Natural killer cell (primary cell): ENCODE results near the gene SPINDOC. TPM values are rescaled to one million over a fixed set of nuclear protein-coding genes. Genes with fewer than 3 reads are reported as not detected.

Source experiments
- ATAC-seq, 3 donors: fragments of 150-1000 bp in 2 of 3; fragments of 200-7000 bp in 1 of 3; cut with Tn5 transposase; 1 replicate in 1 of 3; 2 replicates in 2 of 3; pipeline ENCODE4 v1.10.0; 2021; ENCODE audit warnings: mild to moderate bottlenecking in 2 of 3, moderate library complexity in 2 of 3
- DNase-seq, 2 donors: peaks; one replicate each; pipeline versions ENCODE4 v3.0.0 to v3.0.0-alpha.2; 2013 to 2021; ENCODE audit warnings: mixed read lengths in 1 of 2
- H3K27ac ChIP-seq: one replicate; pipeline ENCODE4 v1.5.1; 2013; ENCODE audit warnings: mild to moderate bottlenecking, low read length
- H3K27me3 ChIP-seq: one replicate; pipeline ENCODE4 v1.6.1; 2013; ENCODE audit warnings: low read length; ENCODE audit not compliant: control insufficient read depth, insufficient read depth
- H3K36me3 ChIP-seq: one replicate; pipeline ENCODE4 v1.6.1; 2013; ENCODE audit warnings: low read length; ENCODE audit not compliant: control insufficient read depth, insufficient read depth
- H3K4me1 ChIP-seq: one replicate; pipeline ENCODE4 v1.6.1; 2013; ENCODE audit warnings: low read length; ENCODE audit not compliant: control insufficient read depth, insufficient read depth
- H3K4me3 ChIP-seq: one replicate; pipeline ENCODE4 v1.5.1; 2013; ENCODE audit warnings: low read length
- H3K9me3 ChIP-seq: one replicate; pipeline ENCODE4 v1.6.1; 2013; ENCODE audit warnings: low read length; ENCODE audit not compliant: control insufficient read depth, insufficient read depth
- H3K27ac Mint-ChIP-seq, 2 donors: one replicate each; pipeline ENCODE4 v1.8.0; 2022; ENCODE audit warnings: mild to moderate bottlenecking in 2 of 2, mixed read lengths in 2 of 2, moderate library complexity in 1 of 2
- H3K27me3 Mint-ChIP-seq, 2 donors: one replicate each; pipeline ENCODE4 v1.8.0; 2022; ENCODE audit warnings: low read depth in 2 of 2, mixed read lengths in 2 of 2
- H3K36me3 Mint-ChIP-seq: one replicate; pipeline ENCODE4 v1.8.0; 2022; ENCODE audit warnings: mixed read lengths
- H3K4me1 Mint-ChIP-seq, 2 donors: one replicate each; pipeline ENCODE4 v1.8.0; 2022; ENCODE audit warnings: mixed read lengths in 2 of 2
- H3K4me3 Mint-ChIP-seq: one replicate; pipeline ENCODE4 v1.8.0; 2022; ENCODE audit warnings: mild to moderate bottlenecking, moderate library complexity, mixed read lengths
- H3K9me3 Mint-ChIP-seq, 2 donors: one replicate each; pipeline ENCODE4 v1.8.0; 2022; ENCODE audit warnings: mixed read lengths in 2 of 2
- CTCF ChIP-seq: fragments of 200-600 bp; IDR thresholded peaks from one replicate; pipeline ENCODE4 v1.8.0; 2022; ENCODE audit warnings: antibody characterized with exemption
- WGBS: methylation state at CpG from one replicate; pipeline ENCODE4 v1.1.7; 2013; ENCODE audit warnings: missing lambda C conversion rate; ENCODE audit not compliant: insufficient coverage; 5-methylcytosine and 5-hydroxymethylcytosine counted together
- intact Hi-C: fragments of 100-400 bp; cut with micrococcal nuclease; formaldehyde crosslinking; loops from one replicate; pipeline ENCODE4 v1.14.2; 2022
- total RNA-seq, 4 donors: library from RNA; stranded (reverse); fragments of 120-200 nt in 1 of 4; gene quantifications; one replicate each; pipeline versions ENCODE4 v1.2.3 to v1.2.4, GENCODE V29; 2013 to 2022

Gene SPINDOC
- total RNA-seq, 3 donors from 2014 or later (not counting 1 experiment from before 2014, with no cell fraction given), result 15.6 to 25.3 (median 21.1) TPM

GRCh38 chr11:63767267-63767564 is 46.0 kb upstream of the SPINDOC start:
- H3K4me3 Mint-ChIP-seq, result peak overlapping the region; percentile 98
- H3K4me3 ChIP-seq, result peak overlapping the region; percentile 83
- ATAC-seq (no peak), DNase-seq (no peak)
- H3K36me3 Mint-ChIP-seq, result no peaks in the 10 kb centered on the region
- H3K27me3 ChIP-seq, result peaks cover 12% of the 10 kb centered on the region
- intact Hi-C loops, result loop anchor here (1.0 to 5.0 kb wide), 2 partner anchors 180 to 381 kb away; no protein-coding TSS in a partner anchor
- peak overlapping the region; percentile 80 to 84 for H3K27ac Mint-ChIP-seq
- no peaks in the 10 kb centered on the region for H3K9me3 Mint-ChIP-seq
- H3K9me3 ChIP-seq, result no peaks in the 10 kb centered on the region
- peaks cover 22% of the 10 kb centered on the region for H3K4me1 ChIP-seq
- no peak for TF ChIP-seq CTCF
- H3K36me3 ChIP-seq, result no peaks in the 10 kb centered on the region
- peaks cover 9 to 11% of the 10 kb centered on the region in 2 donors for H3K4me1 Mint-ChIP-seq
- WGBS, result 27% methylated on average over 4 of the region's 4 CpGs
- H3K27ac ChIP-seq, result no peak overlapping the region
- peaks cover 0 to 10% of the 10 kb centered on the region in 2 donors for H3K27me3 Mint-ChIP-seq

GRCh38 chr11:63767565-63768236 is 45.6 kb upstream of the SPINDOC start:
- H3K27ac ChIP-seq, result no peak overlapping the region
- ATAC-seq (peak in 2 of 3 donors; percentile 13 to 40), DNase-seq (peak in 1 of 2 donors; percentile 59)
- TF ChIP-seq CTCF, result no peak
- peak overlapping the region; percentile 80 to 84 for H3K27ac Mint-ChIP-seq
- peaks cover 12% of the 10 kb centered on the region for H3K27me3 ChIP-seq
- H3K36me3 Mint-ChIP-seq, result no peaks in the 10 kb centered on the region
- H3K9me3 ChIP-seq, result no peaks in the 10 kb centered on the region
- peaks cover 9 to 11% of the 10 kb centered on the region in 2 donors for H3K4me1 Mint-ChIP-seq
- intact Hi-C loops, result loop anchor here (1.0 to 5.0 kb wide), 2 partner anchors 180 to 381 kb away; no protein-coding TSS in a partner anchor
- peak overlapping the region; percentile 98 for H3K4me3 Mint-ChIP-seq
- under 1% methylated on average over 34 of the region's 34 CpGs for WGBS
- H3K27me3 Mint-ChIP-seq, result peaks cover under 1 to 12% of the 10 kb centered on the region in 2 donors
- no peaks in the 10 kb centered on the region for H3K9me3 Mint-ChIP-seq
- no peaks in the 10 kb centered on the region for H3K36me3 ChIP-seq
- H3K4me3 ChIP-seq, result peak overlapping the region; percentile 83
- H3K4me1 ChIP-seq, result peaks cover 22% of the 10 kb centered on the region

- ATAC-seq (peak; percentile 69 to 79 (median 77)), DNase-seq (peak; percentile 71 to 79)
- Mint-ChIP-seq H3K9me3 (no peaks in the 10 kb centered on the region), H3K27me3 (peaks cover 5 to 12% of the 10 kb centered on the region in 2 donors), H3K4me1 (peaks cover 9 to 11% of the 10 kb centered on the region in 2 donors), H3K36me3 (no peaks in the 10 kb centered on the region), H3K27ac (peak within 1 kb of the TSS; percentile 80 to 84), H3K4me3 (peak within 1 kb of the TSS; percentile 98)
- H3K9me3 ChIP-seq, result no peaks in the 10 kb centered on the region
- H3K4me1 ChIP-seq, result peaks cover 22% of the 10 kb centered on the region
- H3K36me3 ChIP-seq, result no peaks in the 10 kb centered on the region
- no peak within 1 kb of the TSS for H3K27ac ChIP-seq
- H3K4me3 ChIP-seq, result peak within 1 kb of the TSS; percentile 83
- peaks cover 12% of the 10 kb centered on the region for H3K27me3 ChIP-seq
- TF ChIP-seq CTCF, result peak; percentile 67
- WGBS, result under 1% methylated on average over 113 of the region's 113 CpGs
- intact Hi-C loops, result loop anchor here (5.0 kb wide), 1 partner anchor 179 kb away; no protein-coding TSS in a partner anchor
These were observed 44.8 kb upstream of the SPINDOC start, which contains the start of gene ZFTA for GRCh38 chr11:63768237-63769041. Gene ZFTA, minus strand, starts transcription at chr11:63768775. Its CDS starts 153 bp downstream, at chr11:63768622.
